Spleen (tissue), 7 donors: ENCODE data around the gene ALOX12B.

Source experiments
- POLR2A ChIP-seq, 3 donors: fragments of 450-650 bp; IDR thresholded peaks; one replicate each; pipeline ENCODE4 v1.5.1; 2017; ENCODE audit warnings: antibody characterized with exemption in 3 of 3, mild to moderate bottlenecking in 1 of 3
- TF ChIP-seq, protein P1 (sequence below), 11 experiments: fragments of 200-600 bp in 7 of 11; fragments of 450-650 bp in 4 of 11; sonication (generic) in 4 of 11; IDR thresholded peaks in 8 of 11; conservative IDR thresholded peaks in 3 of 11; 1 replicate in 7 of 11; 2 replicates in 4 of 11; pipeline versions ENCODE4 v1.4.0 to v1.8.0; 2016 to 2021; ENCODE audit warnings: antibody characterized with exemption in 11 of 11, inconsistent platforms in 4 of 11, mild to moderate bottlenecking in 1 of 11
- donor health status: DM: no; HTN: no; CAD: no; lungs with moderate emphysema.
- donor health status: DM: no; HTN: no; CAD: no.
- donor health status: DM: no; HTN: no; CAD: no.

- TF ChIP-seq, protein P1, sequence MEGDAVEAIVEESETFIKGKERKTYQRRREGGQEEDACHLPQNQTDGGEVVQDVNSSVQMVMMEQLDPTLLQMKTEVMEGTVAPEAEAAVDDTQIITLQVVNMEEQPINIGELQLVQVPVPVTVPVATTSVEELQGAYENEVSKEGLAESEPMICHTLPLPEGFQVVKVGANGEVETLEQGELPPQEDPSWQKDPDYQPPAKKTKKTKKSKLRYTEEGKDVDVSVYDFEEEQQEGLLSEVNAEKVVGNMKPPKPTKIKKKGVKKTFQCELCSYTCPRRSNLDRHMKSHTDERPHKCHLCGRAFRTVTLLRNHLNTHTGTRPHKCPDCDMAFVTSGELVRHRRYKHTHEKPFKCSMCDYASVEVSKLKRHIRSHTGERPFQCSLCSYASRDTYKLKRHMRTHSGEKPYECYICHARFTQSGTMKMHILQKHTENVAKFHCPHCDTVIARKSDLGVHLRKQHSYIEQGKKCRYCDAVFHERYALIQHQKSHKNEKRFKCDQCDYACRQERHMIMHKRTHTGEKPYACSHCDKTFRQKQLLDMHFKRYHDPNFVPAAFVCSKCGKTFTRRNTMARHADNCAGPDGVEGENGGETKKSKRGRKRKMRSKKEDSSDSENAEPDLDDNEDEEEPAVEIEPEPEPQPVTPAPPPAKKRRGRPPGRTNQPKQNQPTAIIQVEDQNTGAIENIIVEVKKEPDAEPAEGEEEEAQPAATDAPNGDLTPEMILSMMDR (IDR thresholded peaks at IDR 0.05 in 8 of 11, conservative IDR thresholded peaks at IDR 0.05 in 3 of 11): no peak
- TF ChIP-seq POLR2A (IDR thresholded peaks at IDR 0.05): no peak
These were observed 38.5 kb upstream of the ALOX12B start for GRCh38 chr17:8125947-8126490.
